Stimulated activated CD4-positive, alpha-beta T cell treated with anti-CD3 and anti-CD28 coated beads, Interleukin-4, amount 100 ng/mL, for 4 hours (primary cell): ENCODE data around the gene COX7A2.

Source experiments
- DNase-seq, 2 experiments: peaks; one replicate each; pipeline ENCODE4 v3.0.0-alpha.2; 2020

COX7A2 gene

GRCh38 chr6:75196081-75196687 is 47.4 kb downstream of the COX7A2 start:
- no peak for DNase-seq

DNA sequence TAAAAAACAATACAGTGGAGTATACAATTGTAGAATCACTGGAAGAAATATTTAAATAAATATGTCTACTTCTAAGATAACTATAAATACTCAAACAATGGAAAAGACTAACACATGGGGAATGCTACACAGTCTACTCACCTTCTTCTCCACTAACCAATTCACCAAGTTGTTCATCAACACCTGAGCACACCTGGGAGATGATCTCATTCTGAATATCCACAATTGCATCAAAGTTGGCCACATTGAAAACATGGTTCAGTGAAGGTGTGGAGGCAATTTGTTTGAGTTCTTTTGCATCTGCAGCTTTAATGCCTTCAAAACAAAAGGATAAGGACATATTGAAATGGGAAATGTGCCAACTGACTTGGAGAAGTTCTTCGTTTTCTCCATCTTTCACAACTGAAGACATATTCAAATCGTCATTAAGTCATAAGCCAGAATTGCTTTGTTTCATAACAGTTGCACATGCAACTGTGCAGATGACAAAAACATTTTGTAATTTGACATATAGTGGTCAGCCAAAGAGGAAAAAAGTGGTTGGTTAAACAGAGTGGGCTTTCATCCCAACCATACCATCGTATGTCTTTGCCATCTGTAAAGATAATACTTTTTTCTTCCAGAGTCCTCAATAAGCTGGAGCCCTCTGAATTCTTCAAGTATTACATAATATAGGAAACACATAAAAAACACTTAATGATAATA is 55.2 kb downstream of the COX7A2 start:
- no peak for DNase-seq
